ENCODE data around the gene CDYL2. TPM values are rescaled to one million over a fixed set of nuclear protein-coding genes. Genes with fewer than 3 reads are reported as not detected.

The CDYL2 gene
- total RNA-seq, 2 donors from 2014 or later = 9.9 to 12.8 TPM

DNA sequence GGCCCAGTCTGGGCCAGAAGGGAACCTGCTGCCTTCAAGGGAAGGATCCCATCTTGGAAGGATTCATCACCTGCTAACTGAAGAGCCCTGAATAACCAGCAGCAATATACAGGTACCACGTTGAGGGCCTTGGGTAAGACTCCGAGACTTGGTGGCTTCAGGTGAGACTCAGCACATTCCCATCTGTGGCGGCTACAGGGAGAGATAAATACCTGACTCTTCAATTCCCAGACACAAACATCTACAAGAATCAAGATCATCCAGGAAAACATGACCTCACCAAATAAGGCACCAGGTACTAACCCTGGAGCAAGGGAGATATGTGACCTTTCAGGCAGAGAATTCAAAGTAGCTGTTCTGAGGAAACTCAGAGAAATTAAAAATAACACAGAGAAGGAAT lies 164.1 kb downstream of the CDYL2 start:
- Mint-ChIP-seq H3K36me3 (ENCODE audit: low read depth) (peaks cover 4% of the 10 kb centered on the region), H3K27me3 (ENCODE audit: insufficient read depth) (no peaks in the 10 kb centered on the region), H3K9me3 (peaks cover 27% of the 10 kb centered on the region), H3K4me1 (peaks cover 9% of the 10 kb centered on the region), H3K27ac (no peak overlapping the region), H3K4me3 (no peak overlapping the region)
- H3K27ac ChIP-seq (ENCODE audit: low read depth, low read length) = no peak overlapping the region
- DNase-seq = no peak
- 96 to 100% methylated on average over 2 to 3 of the region's 3 CpGs for WGBS, 2 experiments (ENCODE audit: insufficient coverage in 1 of 2, insufficient read length in 1 of 2)
- no peak overlapping the region for H3K4me3 ChIP-seq (ENCODE audit: low read length)
- H3K9me3 ChIP-seq (ENCODE audit: control insufficient read depth, low read length) = peaks cover 7% of the 10 kb centered on the region
- no peaks in the 10 kb centered on the region for H3K27me3 ChIP-seq (ENCODE audit: control insufficient read depth, insufficient read depth, low read length, poor library complexity, severe bottlenecking)
- TF ChIP-seq, protein P1, sequence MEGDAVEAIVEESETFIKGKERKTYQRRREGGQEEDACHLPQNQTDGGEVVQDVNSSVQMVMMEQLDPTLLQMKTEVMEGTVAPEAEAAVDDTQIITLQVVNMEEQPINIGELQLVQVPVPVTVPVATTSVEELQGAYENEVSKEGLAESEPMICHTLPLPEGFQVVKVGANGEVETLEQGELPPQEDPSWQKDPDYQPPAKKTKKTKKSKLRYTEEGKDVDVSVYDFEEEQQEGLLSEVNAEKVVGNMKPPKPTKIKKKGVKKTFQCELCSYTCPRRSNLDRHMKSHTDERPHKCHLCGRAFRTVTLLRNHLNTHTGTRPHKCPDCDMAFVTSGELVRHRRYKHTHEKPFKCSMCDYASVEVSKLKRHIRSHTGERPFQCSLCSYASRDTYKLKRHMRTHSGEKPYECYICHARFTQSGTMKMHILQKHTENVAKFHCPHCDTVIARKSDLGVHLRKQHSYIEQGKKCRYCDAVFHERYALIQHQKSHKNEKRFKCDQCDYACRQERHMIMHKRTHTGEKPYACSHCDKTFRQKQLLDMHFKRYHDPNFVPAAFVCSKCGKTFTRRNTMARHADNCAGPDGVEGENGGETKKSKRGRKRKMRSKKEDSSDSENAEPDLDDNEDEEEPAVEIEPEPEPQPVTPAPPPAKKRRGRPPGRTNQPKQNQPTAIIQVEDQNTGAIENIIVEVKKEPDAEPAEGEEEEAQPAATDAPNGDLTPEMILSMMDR (conservative IDR thresholded peaks at IDR 0.05) = no peak
- H3K4me1 ChIP-seq (ENCODE audit: control insufficient read depth, insufficient read depth, low read length) = peaks cover 6% of the 10 kb centered on the region
- no peak overlapping the region for H3K9ac ChIP-seq (ENCODE audit: extremely low read depth, low read length, poor library complexity, severe bottlenecking)
- H3K36me3 ChIP-seq (ENCODE audit: control insufficient read depth, insufficient read depth, low read length) = no peaks in the 10 kb centered on the region

DNA sequence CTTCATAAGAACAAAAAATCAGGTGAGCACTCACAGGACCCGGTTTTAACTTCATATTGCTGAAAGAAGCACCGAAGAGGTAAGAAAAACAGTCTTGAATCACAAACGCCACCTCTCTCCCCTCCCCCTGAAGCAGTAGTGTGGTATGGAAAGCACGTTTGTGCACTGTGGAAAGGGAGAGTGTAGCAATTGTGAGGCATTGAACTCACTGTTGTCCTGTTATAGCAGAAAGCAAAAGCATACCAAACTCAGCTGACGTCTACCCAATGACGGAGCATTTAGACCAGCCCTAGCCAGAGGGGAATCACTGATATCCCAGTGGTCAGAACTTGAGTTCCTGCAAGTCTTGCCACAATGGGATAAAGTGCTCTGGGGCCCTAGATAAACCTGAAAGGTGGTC lies 164.8 kb downstream of the CDYL2 start:
- peaks cover 7% of the 10 kb centered on the region for H3K9me3 ChIP-seq (ENCODE audit: control insufficient read depth, low read length)
- H3K36me3 Mint-ChIP-seq (ENCODE audit: low read depth) = peaks cover 4% of the 10 kb centered on the region
- peaks cover 9% of the 10 kb centered on the region for H3K4me1 Mint-ChIP-seq
- DNase-seq = no peak
- H3K9me3 Mint-ChIP-seq = peaks cover 28% of the 10 kb centered on the region
- H3K4me3 Mint-ChIP-seq = no peak overlapping the region
- H3K27ac Mint-ChIP-seq = no peak overlapping the region
- H3K9ac ChIP-seq (ENCODE audit: extremely low read depth, low read length, poor library complexity, severe bottlenecking) = no peak overlapping the region
- TF ChIP-seq, protein P1 (conservative IDR thresholded peaks at IDR 0.05) = no peak
- H3K36me3 ChIP-seq (ENCODE audit: control insufficient read depth, insufficient read depth, low read length) = no peaks in the 10 kb centered on the region
- H3K27me3 Mint-ChIP-seq (ENCODE audit: insufficient read depth) = no peaks in the 10 kb centered on the region
- H3K4me3 ChIP-seq (ENCODE audit: low read length) = no peak overlapping the region
- H3K27me3 ChIP-seq (ENCODE audit: control insufficient read depth, insufficient read depth, low read length, poor library complexity, severe bottlenecking) = no peaks in the 10 kb centered on the region
- peaks cover 6% of the 10 kb centered on the region for H3K4me1 ChIP-seq (ENCODE audit: control insufficient read depth, insufficient read depth, low read length)
- WGBS, 2 experiments (ENCODE audit: insufficient coverage in 1 of 2, insufficient read length in 1 of 2) = 90 to 95% methylated on average over 4 to 6 of the region's 6 CpGs
- no peak overlapping the region for H3K27ac ChIP-seq (ENCODE audit: low read depth, low read length)

DNA sequence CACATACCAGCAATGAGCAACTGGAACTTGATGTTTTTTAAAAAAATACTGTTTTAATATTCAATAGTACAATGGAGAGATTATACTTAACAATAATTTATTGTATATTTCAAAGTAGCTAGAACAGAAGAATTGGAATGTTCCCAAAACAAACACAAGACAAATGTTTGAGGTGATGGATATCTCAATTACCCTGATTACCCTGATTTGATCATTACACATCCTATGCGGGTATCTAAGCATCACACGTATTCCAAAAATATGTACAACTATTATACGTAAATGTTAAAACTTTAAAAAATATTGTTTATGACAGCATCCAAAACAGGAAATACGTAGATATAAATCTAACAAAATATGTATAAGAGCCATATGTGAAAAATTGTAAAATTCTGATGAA lies 166.8 kb downstream of the CDYL2 start:
- H3K27me3 Mint-ChIP-seq (ENCODE audit: insufficient read depth) = no peaks in the 10 kb centered on the region
- TF ChIP-seq, protein P1 (conservative IDR thresholded peaks at IDR 0.05) = no peak
- H3K9me3 Mint-ChIP-seq = peaks cover 19% of the 10 kb centered on the region
- Histone ChIP-seq H3K36me3 (ENCODE audit: control insufficient read depth, insufficient read depth, low read length) (no peaks in the 10 kb centered on the region), H3K4me1 (ENCODE audit: control insufficient read depth, insufficient read depth, low read length) (peaks cover 6% of the 10 kb centered on the region), H3K9me3 (ENCODE audit: control insufficient read depth, low read length) (peaks cover 7% of the 10 kb centered on the region), H3K9ac (ENCODE audit: extremely low read depth, low read length, poor library complexity, severe bottlenecking) (no peak overlapping the region), H3K4me3 (ENCODE audit: low read length) (no peak overlapping the region), H3K27me3 (ENCODE audit: control insufficient read depth, insufficient read depth, low read length, poor library complexity, severe bottlenecking) (no peaks in the 10 kb centered on the region), H3K27ac (ENCODE audit: low read depth, low read length) (no peak overlapping the region)
- peaks cover 9% of the 10 kb centered on the region for H3K4me1 Mint-ChIP-seq
- DNase-seq = no peak
- H3K4me3 Mint-ChIP-seq = no peak overlapping the region
- no peak overlapping the region for H3K27ac Mint-ChIP-seq
- no peaks in the 10 kb centered on the region for H3K36me3 Mint-ChIP-seq (ENCODE audit: low read depth)
- 90% methylated on average over 3 of the region's 4 CpGs; no CpG with 5 or more reads in 1 of the 2 experiments for WGBS, 2 experiments (ENCODE audit: insufficient coverage in 1 of 2, insufficient read length in 1 of 2)

Measured in endodermal cell (in vitro differentiated cells).